ENCODE results near the gene CAPN13.

GRCh38 chr2:30781451-30781850 lies 25.8 kb downstream of the CAPN13 start:
- TF ChIP-seq EZH2 (IDR thresholded peaks at IDR 0.05; ENCODE audit: low read depth, unreplicated experiment): no peak
- TF ChIP-seq CTCF (conservative IDR thresholded peaks at IDR 0.05; ENCODE audit: low read depth in 2 of 2): no peak
- no peak for TF ChIP-seq POLR2AphosphoS5 (IDR thresholded peaks at IDR 0.05; ENCODE audit: low read depth)
- no peak for TF ChIP-seq JUNB (IDR thresholded peaks at IDR 0.05; ENCODE audit: unreplicated experiment)
